ENCODE measurements around the gene LIPC. TPM values are rescaled to one million over a fixed set of nuclear protein-coding genes. Genes with fewer than 3 reads are reported as not detected.

LIPC gene
- total RNA-seq, 1 donor from 2014 or later = not detected

DNA sequence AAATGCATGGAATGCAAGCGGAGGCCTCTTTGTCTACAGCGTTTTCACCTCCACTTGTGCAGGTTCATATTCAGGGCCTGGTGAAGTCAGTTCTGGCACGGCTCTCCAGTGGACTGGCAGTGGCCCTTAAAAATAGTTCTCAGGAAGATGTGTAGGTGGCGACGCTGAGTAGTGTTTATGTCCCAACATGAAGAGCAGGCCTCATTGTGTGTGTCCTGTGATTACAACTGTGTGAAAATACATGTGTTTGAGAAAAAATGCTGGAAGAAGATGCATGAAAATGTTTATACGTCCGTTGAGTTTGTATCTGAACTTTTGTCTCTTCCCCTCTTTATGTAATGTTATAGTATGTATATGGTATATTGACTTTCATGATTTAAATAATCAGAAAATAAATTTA lies 7.2 kb downstream of the LIPC start:
- no peaks in the 10 kb centered on the region for H3K36me3 Mint-ChIP-seq
- H3K27ac Mint-ChIP-seq = peak overlapping the region; percentile 37
- DNase-seq (ENCODE audit: low spot score in 2 of 2, unreplicated experiment in 2 of 2) = no peak
- TF ChIP-seq, protein P1, sequence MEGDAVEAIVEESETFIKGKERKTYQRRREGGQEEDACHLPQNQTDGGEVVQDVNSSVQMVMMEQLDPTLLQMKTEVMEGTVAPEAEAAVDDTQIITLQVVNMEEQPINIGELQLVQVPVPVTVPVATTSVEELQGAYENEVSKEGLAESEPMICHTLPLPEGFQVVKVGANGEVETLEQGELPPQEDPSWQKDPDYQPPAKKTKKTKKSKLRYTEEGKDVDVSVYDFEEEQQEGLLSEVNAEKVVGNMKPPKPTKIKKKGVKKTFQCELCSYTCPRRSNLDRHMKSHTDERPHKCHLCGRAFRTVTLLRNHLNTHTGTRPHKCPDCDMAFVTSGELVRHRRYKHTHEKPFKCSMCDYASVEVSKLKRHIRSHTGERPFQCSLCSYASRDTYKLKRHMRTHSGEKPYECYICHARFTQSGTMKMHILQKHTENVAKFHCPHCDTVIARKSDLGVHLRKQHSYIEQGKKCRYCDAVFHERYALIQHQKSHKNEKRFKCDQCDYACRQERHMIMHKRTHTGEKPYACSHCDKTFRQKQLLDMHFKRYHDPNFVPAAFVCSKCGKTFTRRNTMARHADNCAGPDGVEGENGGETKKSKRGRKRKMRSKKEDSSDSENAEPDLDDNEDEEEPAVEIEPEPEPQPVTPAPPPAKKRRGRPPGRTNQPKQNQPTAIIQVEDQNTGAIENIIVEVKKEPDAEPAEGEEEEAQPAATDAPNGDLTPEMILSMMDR (IDR thresholded peaks at IDR 0.05; ENCODE audit: unreplicated experiment) = no peak
- H3K27me3 Mint-ChIP-seq (ENCODE audit: low read depth) = no peaks in the 10 kb centered on the region
- no peak overlapping the region for H3K4me3 Mint-ChIP-seq
- H3K9me3 Mint-ChIP-seq = no peaks in the 10 kb centered on the region
- H3K4me1 Mint-ChIP-seq = peaks cover 40% of the 10 kb centered on the region

DNA sequence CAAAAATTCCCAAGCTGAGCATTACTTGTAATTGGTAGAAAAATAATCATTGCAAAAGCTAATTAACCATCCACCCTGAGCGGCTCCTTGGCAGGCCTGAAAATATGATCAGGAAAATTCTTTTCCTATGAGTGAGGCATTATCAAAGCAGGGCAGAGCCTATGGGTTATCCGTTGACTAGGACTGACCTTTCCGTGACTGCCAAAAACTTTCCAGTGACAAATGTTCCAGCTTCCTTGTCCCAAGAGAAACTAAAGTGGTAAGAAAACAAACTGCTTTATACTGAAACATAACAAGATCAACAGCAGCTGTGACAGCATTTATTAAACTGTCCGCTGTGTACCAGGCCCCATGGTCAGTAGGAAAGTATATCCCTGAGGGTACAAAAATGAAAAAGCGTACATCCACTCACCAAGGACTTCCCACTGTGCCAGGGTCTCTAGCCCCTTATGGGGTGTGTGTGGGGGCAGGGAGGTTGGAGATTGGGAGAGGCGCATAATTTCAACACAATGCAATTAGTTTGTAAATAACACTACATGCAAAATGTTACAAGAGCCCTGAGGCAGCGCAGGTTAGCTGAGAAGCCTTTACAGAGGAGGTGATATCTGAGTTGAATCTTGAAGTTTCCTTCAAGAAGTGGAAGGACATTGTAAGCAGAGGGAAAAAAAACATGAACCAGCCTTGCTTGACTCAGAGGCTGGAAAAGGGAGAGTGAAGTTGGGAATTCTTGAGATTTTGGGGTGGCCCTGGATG lies 8.5 kb downstream of the LIPC start:
- Mint-ChIP-seq H3K27me3 (ENCODE audit: low read depth) (no peaks in the 10 kb centered on the region), H3K9me3 (no peaks in the 10 kb centered on the region), H3K27ac (peak overlapping the region; percentile 78), H3K4me3 (no peak overlapping the region), H3K4me1 (peaks cover 42% of the 10 kb centered on the region), H3K36me3 (no peaks in the 10 kb centered on the region)
- DNase-seq (ENCODE audit: low spot score in 2 of 2, unreplicated experiment in 2 of 2) = no peak
- TF ChIP-seq, protein P1 (IDR thresholded peaks at IDR 0.05; ENCODE audit: unreplicated experiment) = no peak

DNA sequence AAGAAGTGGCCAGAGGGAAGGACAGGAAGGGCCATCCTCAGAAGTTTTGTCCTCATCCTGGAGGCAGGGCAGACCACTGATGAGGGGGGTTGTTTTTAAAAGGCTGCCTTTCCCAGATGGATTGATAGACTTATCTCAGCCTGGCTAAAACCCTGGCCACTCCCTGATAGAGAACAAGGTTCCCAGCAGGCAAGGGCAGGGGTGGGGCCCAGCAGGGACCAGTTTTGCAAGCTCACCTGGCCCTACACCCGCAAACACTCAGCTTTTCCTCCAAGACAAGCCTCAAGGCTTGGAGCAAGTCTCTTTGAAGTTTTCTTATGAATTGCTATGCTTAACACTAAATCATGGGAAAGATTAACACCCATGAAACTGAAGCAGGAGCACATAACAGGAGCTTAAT lies 9.1 kb downstream of the LIPC start:
- no peak overlapping the region for H3K4me3 Mint-ChIP-seq
- peak overlapping the region; percentile 78 for H3K27ac Mint-ChIP-seq
- H3K27me3 Mint-ChIP-seq (ENCODE audit: low read depth) = no peaks in the 10 kb centered on the region
- no peak for DNase-seq (ENCODE audit: low spot score in 2 of 2, unreplicated experiment in 2 of 2)
- peaks cover 42% of the 10 kb centered on the region for H3K4me1 Mint-ChIP-seq
- no peaks in the 10 kb centered on the region for H3K36me3 Mint-ChIP-seq
- TF ChIP-seq, protein P1 (IDR thresholded peaks at IDR 0.05; ENCODE audit: unreplicated experiment) = no peak
- H3K9me3 Mint-ChIP-seq = no peaks in the 10 kb centered on the region

DNA sequence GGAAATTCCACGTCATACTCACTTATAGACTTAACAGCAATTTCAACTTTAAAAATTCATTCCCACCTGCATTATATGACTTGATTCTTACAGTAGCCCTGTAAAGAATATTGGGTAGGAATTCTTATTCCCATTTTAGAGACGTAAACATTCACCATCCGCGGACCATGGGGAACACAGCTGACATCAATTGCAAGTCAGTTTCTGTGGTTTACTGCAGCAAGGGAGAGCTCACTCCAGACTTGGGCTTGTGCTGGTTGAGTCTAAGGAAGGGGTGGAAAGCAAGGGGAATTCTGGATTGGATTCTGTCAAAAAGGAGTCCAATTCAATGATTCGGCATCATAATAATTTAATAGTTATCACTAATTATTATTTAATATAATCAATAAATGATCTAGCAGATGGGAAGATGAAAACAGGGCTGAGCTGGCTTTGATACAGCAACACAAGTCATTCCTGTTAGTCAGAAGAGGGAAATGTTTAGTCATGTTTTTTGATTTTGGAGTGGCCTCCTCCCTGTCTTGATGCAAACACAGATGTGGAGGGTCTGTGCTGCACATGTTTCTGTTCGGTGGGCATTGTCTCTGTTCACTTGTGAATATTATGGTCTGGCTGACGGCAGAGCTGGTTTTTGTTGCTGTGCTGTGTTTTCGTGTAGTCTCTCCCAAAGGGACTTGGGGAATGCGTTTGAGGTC lies 9.7 kb downstream of the LIPC start:
- H3K27me3 Mint-ChIP-seq (ENCODE audit: low read depth) = no peaks in the 10 kb centered on the region
- TF ChIP-seq, protein P1 (IDR thresholded peaks at IDR 0.05; ENCODE audit: unreplicated experiment) = no peak
- H3K9me3 Mint-ChIP-seq = no peaks in the 10 kb centered on the region
- peak overlapping the region; percentile 78 for H3K27ac Mint-ChIP-seq
- DNase-seq (ENCODE audit: low spot score in 2 of 2, unreplicated experiment in 2 of 2) = no peak
- peaks cover 42% of the 10 kb centered on the region for H3K4me1 Mint-ChIP-seq
- H3K4me3 Mint-ChIP-seq = no peak overlapping the region
- H3K36me3 Mint-ChIP-seq = no peaks in the 10 kb centered on the region

DNA sequence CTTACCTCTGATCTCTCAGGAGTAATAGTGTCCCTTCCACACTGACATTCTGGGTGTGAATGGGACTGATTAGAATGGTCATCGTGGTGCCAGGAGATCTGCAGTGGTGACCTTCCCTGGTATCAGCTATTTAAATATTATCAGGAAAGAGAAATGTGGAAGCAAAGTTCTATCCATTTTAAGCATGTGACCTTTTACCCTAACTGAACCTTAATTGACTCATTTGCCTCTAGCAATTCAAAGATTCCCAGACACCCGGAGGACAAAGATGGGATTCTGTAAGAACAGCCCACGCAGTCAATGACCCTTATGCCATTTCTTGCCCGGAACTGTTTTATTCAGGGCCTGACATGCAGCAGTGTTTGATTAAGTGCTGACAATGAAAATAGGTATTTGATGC lies 10.3 kb downstream of the LIPC start:
- H3K4me1 Mint-ChIP-seq = peaks cover 42% of the 10 kb centered on the region
- no peaks in the 10 kb centered on the region for H3K36me3 Mint-ChIP-seq
- TF ChIP-seq, protein P1 (IDR thresholded peaks at IDR 0.05; ENCODE audit: unreplicated experiment) = no peak
- no peak overlapping the region for H3K4me3 Mint-ChIP-seq
- H3K9me3 Mint-ChIP-seq = no peaks in the 10 kb centered on the region
- H3K27me3 Mint-ChIP-seq (ENCODE audit: low read depth) = no peaks in the 10 kb centered on the region
- peak overlapping the region; percentile 7 for H3K27ac Mint-ChIP-seq
- no peak for DNase-seq (ENCODE audit: low spot score in 2 of 2, unreplicated experiment in 2 of 2)

Data from mesothelial cell of epicardium (in vitro differentiated cells).